ENCODE results near the gene XYLT1.
"Not testable (repeated sequence)": the region's sequence is repeated elsewhere in the genome, so short reads cannot be mapped to it uniquely, and the experiment has no call there.

XYLT1 gene

GRCh38 chr16:17426451-17426850 is 44.3 kb downstream of the XYLT1 start:
- DNase-seq = no peak

GRCh38 chr16:17424771-17425170 is 46.0 kb downstream of the XYLT1 start:
- no peak for DNase-seq

GRCh38 chr16:17423221-17423620 is 47.5 kb downstream of the XYLT1 start:
- no peak for DNase-seq

- no peak for DNase-seq
These were observed 49.9 kb downstream of the XYLT1 start for GRCh38 chr16:17420816-17421215.

- no peak for DNase-seq
These were observed 51.5 kb downstream of the XYLT1 start for GRCh38 chr16:17419266-17419665.

- no peak for DNase-seq
These were observed 53.0 kb downstream of the XYLT1 start for GRCh38 chr16:17417740-17418139.

- no peak for DNase-seq
These were observed 54.1 kb downstream of the XYLT1 start for GRCh38 chr16:17416461-17417311.

GRCh38 chr16:17414916-17415315 is 55.8 kb downstream of the XYLT1 start:
- no peak for DNase-seq

GRCh38 chr16:17414421-17414820 is 56.3 kb downstream of the XYLT1 start:
- DNase-seq = no peak

- no peak for DNase-seq
These were observed 57.3 kb downstream of the XYLT1 start for GRCh38 chr16:17413508-17413907.

GRCh38 chr16:17412791-17413190 is 58.0 kb downstream of the XYLT1 start:
- no peak for DNase-seq

GRCh38 chr16:17412221-17412620 is 58.5 kb downstream of the XYLT1 start:
- DNase-seq = no peak

- DNase-seq = no peak
These were observed 59.5 kb downstream of the XYLT1 start for GRCh38 chr16:17411263-17411662.

GRCh38 chr16:17410316-17410715 is 60.4 kb downstream of the XYLT1 start:
- not testable (repeated sequence) for DNase-seq

GRCh38 chr16:17409894-17410293 is 60.9 kb downstream of the XYLT1 start:
- no peak for DNase-seq

- DNase-seq = no peak
These were observed 61.8 kb downstream of the XYLT1 start for GRCh38 chr16:17408955-17409441.

GRCh38 chr16:17408296-17408695 is 62.5 kb downstream of the XYLT1 start:
- no peak for DNase-seq

GRCh38 chr16:17407321-17407720 is 63.4 kb downstream of the XYLT1 start:
- no peak for DNase-seq

- no peak for DNase-seq
These were observed 65.6 kb downstream of the XYLT1 start for GRCh38 chr16:17404941-17405689.

- DNase-seq = no peak
These were observed 66.8 kb downstream of the XYLT1 start for GRCh38 chr16:17403859-17404545.

GRCh38 chr16:17403156-17403809 is 67.5 kb downstream of the XYLT1 start:
- DNase-seq = no peak

GRCh38 chr16:17397499-17397891 is 73.3 kb downstream of the XYLT1 start:
- no peak for DNase-seq

Data from NCI-H1694 (cell line).